Inflammatory macrophage treated with lipopolysaccharide for 4 hours (primary cell): ENCODE results near the gene ZFP28.

Experiments used
- DNase-seq: peaks from one replicate; pipeline ENCODE4 v3.0.0-alpha.2; 2020

Gene ZFP28

GRCh38 chr19:56538761-56539263 lies at the start of gene ZFP28:
Gene ZFP28 (plus strand): TSS chr19:56538948. CDS start chr19:56539019, 71 bp downstream.
- DNase-seq, result no peak

- no peak for DNase-seq
Measured at GRCh38 chr19:56491399-56491798, 47.3 kb upstream of the ZFP28 start.

- no peak for DNase-seq
Measured at GRCh38 chr19:56504581-56504980, 34.2 kb upstream of the ZFP28 start.

- peak; percentile 97 for DNase-seq
Measured at GRCh38 chr19:56507446-56508289, 31.1 kb upstream of the ZFP28 start, which contains the start of gene ZNF471. Gene ZNF471 (plus strand): TSS chr19:56507855. CDS start chr19:56511572, 3,717 bp downstream.

GRCh38 chr19:56508290-56508778 lies 30.4 kb upstream of the ZFP28 start:
- peak; percentile 1 for DNase-seq

GRCh38 chr19:56525214-56525860 lies 13.4 kb upstream of the ZFP28 start:
- no peak for DNase-seq

- no peak for DNase-seq
Measured at GRCh38 chr19:56537442-56537841, 1.3 kb upstream of the ZFP28 start.

GRCh38 chr19:56538254-56538760 lies 441 bp upstream of the ZFP28 start:
- peak; percentile 89 for DNase-seq

GRCh38 chr19:56543776-56544175 lies 5.0 kb downstream of the ZFP28 start:
- no peak for DNase-seq

GRCh38 chr19:56547535-56547934 lies 8.8 kb downstream of the ZFP28 start:
- no peak for DNase-seq

GRCh38 chr19:56554272-56554869 lies 15.6 kb downstream of the ZFP28 start:
- DNase-seq, result no peak

GRCh38 chr19:56562766-56563165 lies 24.0 kb downstream of the ZFP28 start:
- DNase-seq, result no peak

- peak; percentile 25 for DNase-seq
Measured at GRCh38 chr19:56566904-56567273, 28.1 kb downstream of the ZFP28 start.

- DNase-seq, result peak; percentile 93
Measured at GRCh38 chr19:56567274-56568120, 28.7 kb downstream of the ZFP28 start, which contains the start of gene ZNF470. Gene ZNF470 (plus strand): TSS chr19:56567468. CDS start chr19:56570312, 2,844 bp downstream.

- DNase-seq, result no peak
Measured at GRCh38 chr19:56572589-56572988, 33.8 kb downstream of the ZFP28 start.

GRCh38 chr19:56573914-56574313 lies 35.2 kb downstream of the ZFP28 start:
- DNase-seq, result no peak

GRCh38 chr19:56577719-56578602 lies 39.2 kb downstream of the ZFP28 start:
- no peak for DNase-seq

GRCh38 chr19:56594446-56594782 lies 55.7 kb downstream of the ZFP28 start:
- no peak for DNase-seq

GRCh38 chr19:56594783-56595547 lies 56.2 kb downstream of the ZFP28 start, which contains the start of gene ZNF71:
Gene ZNF71 (plus strand): TSS chr19:56595302. CDS start chr19:56601559, 6,257 bp downstream.
- DNase-seq, result peak; percentile 84

- no peak for DNase-seq
Measured at GRCh38 chr19:56595548-56595899, 56.8 kb downstream of the ZFP28 start.
